T-helper 2 cell (primary cell): ENCODE results near the gene PPID.
"Not testable (repeated sequence)": the region's sequence is repeated elsewhere in the genome, so short reads cannot be mapped to it uniquely, and the experiment has no call there.

Experiments
- DNase-seq, 5 experiments: peaks; one replicate each; pipeline versions ENCODE4 v3.0.0 to v3.0.0-alpha.2; 2012 to 2022

Gene PPID

DNA sequence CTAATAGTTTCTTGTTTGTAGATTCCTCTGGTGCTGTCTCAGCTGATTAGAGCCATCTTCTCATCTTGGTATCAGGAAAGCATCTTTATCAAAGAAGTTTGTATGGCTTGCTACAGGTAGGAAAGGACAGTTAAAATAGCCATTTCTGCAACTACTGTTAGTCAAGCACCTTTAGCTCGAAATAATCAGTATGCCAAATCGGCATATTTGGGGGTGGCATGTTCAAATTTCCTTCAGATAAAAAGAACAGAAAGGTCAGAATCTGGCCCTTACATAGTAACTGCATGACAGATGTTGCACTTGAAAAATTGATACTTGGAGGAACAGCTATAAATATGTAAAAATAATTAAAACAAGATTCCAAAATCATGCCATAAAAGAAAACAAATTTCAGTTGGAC, 56.3 kb downstream of the PPID start:
- no peak for DNase-seq

- no peak for DNase-seq
These were observed 58.4 kb downstream of the PPID start for GRCh38 chr4:158664806-158665205.

GRCh38 chr4:158663707-158664625, 59.2 kb downstream of the PPID start:
- DNase-seq: not testable (repeated sequence)

DNA sequence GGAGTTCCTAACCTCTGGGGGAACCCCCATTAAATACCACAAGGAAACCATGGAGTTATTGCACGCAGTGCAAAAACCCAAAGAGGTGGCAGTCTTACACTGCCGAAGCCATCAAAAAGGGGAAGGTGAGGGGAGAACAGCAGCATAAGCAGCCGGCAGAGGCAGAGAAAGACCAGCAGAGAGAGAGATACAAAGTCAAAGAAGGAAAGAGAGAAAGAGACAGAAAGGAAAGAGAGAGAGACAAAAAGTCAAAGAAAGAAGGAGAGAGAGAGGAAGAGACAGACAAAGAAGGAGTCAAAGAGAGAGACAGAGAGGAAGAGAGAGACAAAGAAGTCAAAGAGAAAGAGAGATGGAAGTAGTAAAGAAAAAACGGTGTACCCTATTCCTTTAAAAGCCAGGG, 59.9 kb downstream of the PPID start:
- not testable (repeated sequence) for DNase-seq
